Vagina (tissue), 2 donors: Measurements from ENCODE around the gene DNASE1L1.

ENCODE experiments used
- CTCF ChIP-seq, 3 experiments: fragments of 450-650 bp in 2 of 3; fragments of 200-600 bp in 1 of 3; sonication (generic) in 1 of 3; IDR thresholded peaks; one replicate each; pipeline ENCODE4 v1.5.1; 2017 to 2019; ENCODE audit warnings: antibody characterized with exemption in 3 of 3, mild to moderate bottlenecking in 2 of 3, moderate library complexity in 2 of 3
- POLR2A ChIP-seq, 2 donors: fragments of 450-650 bp; IDR thresholded peaks; one replicate each; pipeline ENCODE4 v1.6.1; 2017; ENCODE audit warnings: antibody characterized with exemption in 2 of 2, mild to moderate bottlenecking in 2 of 2, moderate library complexity in 2 of 2
- POLR2AphosphoS5 ChIP-seq, 2 donors: sonication (generic); formaldehyde crosslinking; IDR thresholded peaks; one replicate each; pipeline ENCODE4 v1.9.0; 2017; ENCODE audit warnings: antibody characterized with exemption in 2 of 2, mild to moderate bottlenecking in 2 of 2, low read depth in 1 of 2; ENCODE audit not compliant: insufficient read depth in 1 of 2

GRCh38 chrX:154379569-154379951, 29.5 kb downstream of the DNASE1L1 start:
- no peak for TF ChIP-seq POLR2A (IDR thresholded peaks at IDR 0.05)
- no peak for TF ChIP-seq CTCF (IDR thresholded peaks at IDR 0.05)
- no peak for TF ChIP-seq POLR2AphosphoS5 (IDR thresholded peaks at IDR 0.05; ENCODE audit: insufficient read depth in 1 of 2, low read depth in 1 of 2)
